Smooth muscle cell (in vitro differentiated cells): ENCODE measurements around the gene GNAO1. TPM values are rescaled to one million over a fixed set of nuclear protein-coding genes. Genes with fewer than 3 reads are reported as not detected.

Source experiments
- DNase-seq: peaks from one replicate; lab custom pipeline; 2025; ENCODE audit not compliant: unreplicated experiment; lab: John Stamatoyannopoulos, UW
- H2AFZ ChIP-seq: fragments of 200-600 bp; sonication (generic); 2 replicates; pipeline ENCODE4 v1.6.0; 2016; ENCODE audit warnings: antibody characterized with exemption, low read depth, mild to moderate bottlenecking
- H3F3A ChIP-seq: fragments of 200-600 bp; sonication (generic); 2 replicates; pipeline ENCODE4 v1.6.0; 2017; ENCODE audit warnings: antibody characterized with exemption, low read depth
- H3K27ac ChIP-seq: fragments of 200-600 bp; sonication (generic); 2 replicates; pipeline ENCODE4 v1.5.1; 2016; ENCODE audit warnings: low read depth, mild to moderate bottlenecking
- H3K27me3 ChIP-seq: fragments of 200-600 bp; sonication (generic); 2 replicates; pipeline ENCODE4 v1.6.1; 2016; ENCODE audit warnings: low read depth, mild to moderate bottlenecking
- H3K36me3 ChIP-seq: fragments of 200-600 bp; sonication (generic); 2 replicates; pipeline ENCODE4 v1.5.1; 2016; ENCODE audit warnings: low read depth
- H3K4me1 ChIP-seq: fragments of 200-600 bp; sonication (generic); 2 replicates; pipeline ENCODE4 v1.5.1; 2016; ENCODE audit warnings: low read depth
- H3K4me2 ChIP-seq: fragments of 200-600 bp; sonication (generic); 2 replicates; pipeline ENCODE4 v1.6.0; 2016; ENCODE audit warnings: mild to moderate bottlenecking
- H3K4me3 ChIP-seq: fragments of 200-600 bp; sonication (generic); 2 replicates; pipeline ENCODE4 v1.5.1; 2016; ENCODE audit warnings: mild to moderate bottlenecking
- H3K79me2 ChIP-seq: fragments of 200-600 bp; sonication (generic); 2 replicates; pipeline ENCODE4 v1.6.0; 2016; ENCODE audit warnings: low read depth, mild to moderate bottlenecking
- H3K9ac ChIP-seq: fragments of 200-600 bp; sonication (generic); 2 replicates; pipeline ENCODE4 v1.6.0; 2016; ENCODE audit warnings: low read depth
- H3K9me3 ChIP-seq: fragments of 200-600 bp; sonication (generic); replicated peaks from 2 replicates; pipeline ENCODE4 v1.5.1; 2016; ENCODE audit warnings: low read depth
- H4K20me1 ChIP-seq: fragments of 200-600 bp; sonication (generic); 2 replicates; pipeline ENCODE4 v1.6.0; 2016; ENCODE audit warnings: low read depth
- WGBS: methylation state at CpG from one replicate; pipeline ENCODE4 v1.1.7; 2016; ENCODE audit warnings: low lambda C conversion rate; 5-methylcytosine and 5-hydroxymethylcytosine counted together
- polyA plus RNA-seq: library from polyadenylated mRNA; unstranded; fragments of >200 nt; fragmentation: Nextera tagmentation; extraction: Ambion mirVana; gene quantifications from 2 replicates; pipeline ENCODE4 v1.2.1, GENCODE V29; 2016
- total RNA-seq: library from RNA; depleted of rRNA; stranded (reverse); fragments of >200 nt; gene quantifications from 2 replicates; pipeline ENCODE4 v1.2.3, GENCODE V29; 2014
- TF ChIP-seq, protein P1 (sequence below): fragments of 200-600 bp; sonication (generic); IDR thresholded peaks from 2 replicates; pipeline ENCODE4 v1.5.1; 2017; ENCODE audit warnings: borderline replicate concordance, mild to moderate bottlenecking, antibody characterized with exemption; ENCODE audit not compliant: insufficient read depth, poor library complexity, severe bottlenecking

Gene GNAO1
- total and polyA plus RNA-seq, 2 experiments from 2014 or later: 1.7 to 3.7 TPM

DNA sequence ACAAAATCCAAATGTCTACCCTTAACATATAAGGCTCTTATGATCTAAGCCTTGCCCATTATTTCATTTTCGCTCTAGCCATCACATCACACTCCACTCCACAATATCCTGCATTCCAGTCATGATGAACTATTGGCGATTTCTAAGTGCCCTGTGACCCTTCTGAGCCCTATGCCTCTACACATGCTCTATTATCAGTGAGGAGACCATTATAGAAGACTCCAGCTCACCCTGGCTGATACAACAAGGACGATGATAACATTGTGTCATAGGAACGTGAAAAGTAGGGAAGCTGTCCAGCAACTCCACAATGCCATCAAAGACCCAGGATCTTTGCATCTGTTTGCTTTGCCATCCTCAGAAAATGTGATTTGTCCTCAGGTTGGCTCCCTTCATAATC is 29.6 kb upstream of the GNAO1 start:
- no peaks in the 10 kb centered on the region for H3K4me1 ChIP-seq

DNA sequence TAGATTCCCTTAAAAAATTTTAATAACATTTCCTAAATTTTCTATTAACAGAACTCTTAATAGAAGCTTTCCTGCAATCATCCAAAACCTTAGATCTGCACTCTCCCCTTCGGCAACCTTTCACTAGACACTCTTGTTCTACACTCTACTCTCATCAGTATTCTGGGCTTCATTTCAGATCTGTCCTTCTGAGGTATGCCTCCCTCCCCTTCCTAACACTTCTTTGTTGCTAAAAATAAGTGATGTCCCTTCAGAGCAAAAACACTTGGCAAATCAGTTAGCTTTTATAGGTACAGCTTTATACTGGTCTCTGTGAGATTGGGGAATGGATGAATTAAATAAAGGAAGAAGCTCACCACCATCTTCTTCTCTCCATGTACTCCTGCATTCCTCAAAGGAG is 28.2 kb upstream of the GNAO1 start:
- Histone ChIP-seq H3K27ac (no peak overlapping the region), H3K36me3 (no peaks in the 10 kb centered on the region), H4K20me1 (no peaks in the 10 kb centered on the region), H3K4me2 (no peak overlapping the region), H3K27me3 (no peaks in the 10 kb centered on the region), H3K9me3 (no peaks in the 10 kb centered on the region), H2AFZ (no peak overlapping the region), H3K79me2 (no peaks in the 10 kb centered on the region), H3K9ac (no peak overlapping the region), H3K4me1 (no peaks in the 10 kb centered on the region), H3F3A (no peaks in the 10 kb centered on the region), H3K4me3 (no peak overlapping the region)
- TF ChIP-seq, protein P1, sequence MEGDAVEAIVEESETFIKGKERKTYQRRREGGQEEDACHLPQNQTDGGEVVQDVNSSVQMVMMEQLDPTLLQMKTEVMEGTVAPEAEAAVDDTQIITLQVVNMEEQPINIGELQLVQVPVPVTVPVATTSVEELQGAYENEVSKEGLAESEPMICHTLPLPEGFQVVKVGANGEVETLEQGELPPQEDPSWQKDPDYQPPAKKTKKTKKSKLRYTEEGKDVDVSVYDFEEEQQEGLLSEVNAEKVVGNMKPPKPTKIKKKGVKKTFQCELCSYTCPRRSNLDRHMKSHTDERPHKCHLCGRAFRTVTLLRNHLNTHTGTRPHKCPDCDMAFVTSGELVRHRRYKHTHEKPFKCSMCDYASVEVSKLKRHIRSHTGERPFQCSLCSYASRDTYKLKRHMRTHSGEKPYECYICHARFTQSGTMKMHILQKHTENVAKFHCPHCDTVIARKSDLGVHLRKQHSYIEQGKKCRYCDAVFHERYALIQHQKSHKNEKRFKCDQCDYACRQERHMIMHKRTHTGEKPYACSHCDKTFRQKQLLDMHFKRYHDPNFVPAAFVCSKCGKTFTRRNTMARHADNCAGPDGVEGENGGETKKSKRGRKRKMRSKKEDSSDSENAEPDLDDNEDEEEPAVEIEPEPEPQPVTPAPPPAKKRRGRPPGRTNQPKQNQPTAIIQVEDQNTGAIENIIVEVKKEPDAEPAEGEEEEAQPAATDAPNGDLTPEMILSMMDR: no peak
- 94% methylated on average over 1 of the region's 1 CpG for WGBS
- no peak for DNase-seq

More for the DNA sequence above, 29.6 kb upstream of the GNAO1 start:
- Histone ChIP-seq H2AFZ (no peak overlapping the region), H3K27ac (no peak overlapping the region), H3K9ac (no peak overlapping the region), H3K4me3 (no peak overlapping the region), H3K4me2 (no peak overlapping the region), H3F3A (no peaks in the 10 kb centered on the region), H3K36me3 (no peaks in the 10 kb centered on the region), H3K9me3 (no peaks in the 10 kb centered on the region), H4K20me1 (no peaks in the 10 kb centered on the region), H3K27me3 (no peaks in the 10 kb centered on the region), H3K79me2 (no peaks in the 10 kb centered on the region)
- 87% methylated on average over 4 of the region's 4 CpGs for WGBS
- TF ChIP-seq, protein P1: no peak
- no peak for DNase-seq

DNA sequence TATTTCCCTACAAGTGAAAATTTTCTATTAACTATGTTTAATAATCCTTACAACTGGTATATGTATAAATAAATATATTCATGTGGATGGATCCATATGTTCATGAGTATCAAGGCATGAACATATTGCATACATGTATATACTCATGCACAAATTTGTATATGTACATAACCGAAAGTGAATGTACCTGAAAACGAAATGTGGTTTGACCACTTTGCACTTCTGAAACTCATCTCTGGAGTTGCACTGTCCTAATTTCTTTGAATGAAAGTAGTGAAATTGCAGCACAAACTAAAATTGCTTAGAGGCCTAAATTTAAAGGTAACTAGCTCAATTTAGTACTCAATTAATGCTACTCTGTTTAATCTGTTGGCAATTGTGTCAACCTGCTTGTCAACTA is 27.4 kb upstream of the GNAO1 start:
- no peaks in the 10 kb centered on the region for H3K27me3 ChIP-seq
- H2AFZ ChIP-seq: no peak overlapping the region
- DNase-seq: no peak
- H3K9me3 ChIP-seq: no peaks in the 10 kb centered on the region
- no peaks in the 10 kb centered on the region for H3K36me3 ChIP-seq
- 99% methylated on average over 2 of the region's 2 CpGs for WGBS
- H3K9ac ChIP-seq: no peak overlapping the region
- no peaks in the 10 kb centered on the region for H3K4me1 ChIP-seq
- TF ChIP-seq, protein P1: no peak
- H3K4me3 ChIP-seq: no peak overlapping the region
- H3K4me2 ChIP-seq: no peak overlapping the region
- no peak overlapping the region for H3K27ac ChIP-seq
- no peaks in the 10 kb centered on the region for H4K20me1 ChIP-seq
- H3K79me2 ChIP-seq: no peaks in the 10 kb centered on the region
- H3F3A ChIP-seq: no peaks in the 10 kb centered on the region

DNA sequence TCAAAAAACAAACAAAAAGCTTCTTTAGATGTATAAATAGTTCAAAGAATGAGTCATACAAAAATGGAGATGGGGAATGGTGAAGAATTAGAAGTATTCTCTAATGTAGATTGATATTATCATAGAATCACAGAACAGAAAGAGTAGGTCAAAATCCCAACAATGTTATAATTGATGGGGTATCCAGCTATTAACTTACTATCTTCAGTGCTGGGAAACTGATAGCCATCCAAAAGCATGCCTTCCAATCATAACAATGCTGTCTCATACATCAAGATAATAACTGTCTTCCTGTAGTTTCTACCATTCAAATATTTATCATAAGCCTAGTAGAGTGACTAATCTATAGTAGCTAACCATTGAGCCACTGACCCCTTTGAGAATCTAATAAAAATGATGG is 26.7 kb upstream of the GNAO1 start:
- Histone ChIP-seq H2AFZ (no peak overlapping the region), H4K20me1 (no peaks in the 10 kb centered on the region), H3K9me3 (no peaks in the 10 kb centered on the region), H3K4me2 (no peak overlapping the region), H3K4me3 (no peak overlapping the region), H3K79me2 (no peaks in the 10 kb centered on the region), H3F3A (no peaks in the 10 kb centered on the region), H3K36me3 (no peaks in the 10 kb centered on the region), H3K9ac (no peak overlapping the region), H3K27me3 (no peaks in the 10 kb centered on the region), H3K4me1 (no peaks in the 10 kb centered on the region), H3K27ac (no peak overlapping the region)
- DNase-seq: no peak
- TF ChIP-seq, protein P1: no peak
